ENCODE measurements around the gene FBXO10. TPM values are rescaled to one million over a fixed set of nuclear protein-coding genes. Genes with fewer than 3 reads are reported as not detected.

The FBXO10 gene
- total RNA-seq, 1 experiment from 2014 or later: 5.1 TPM

GRCh38 chr9:37464426-37465248, 111.5 kb downstream of the FBXO10 start:
- DNase-seq (ENCODE audit: low read depth in 1 of 2, low spot score in 2 of 2): peak; percentile 74 to 84

GRCh38 chr9:37464006-37464405, 112.2 kb downstream of the FBXO10 start:
- DNase-seq (ENCODE audit: low read depth in 1 of 2, low spot score in 2 of 2): no peak
- Histone ChIP-seq H3K4me3 (peak overlapping the region; percentile 94), H3K4me1 (replicated peaks) (peaks cover 9% of the 10 kb centered on the region), H3K27me3 (replicated peaks) (no peaks in the 10 kb centered on the region), H3K36me3 (peaks cover 5% of the 10 kb centered on the region; the same call in 1 of the 2 replicates), H3K9me3 (replicated peaks) (no peaks in the 10 kb centered on the region), H3K27ac (peak overlapping the region; percentile 98)

More at GRCh38 chr9:37464426-37465248, 111.5 kb downstream of the FBXO10 start:
- Histone ChIP-seq H3K36me3 (peaks cover 5% of the 10 kb centered on the region; the same call in 1 of the 2 replicates), H3K9me3 (replicated peaks) (no peaks in the 10 kb centered on the region), H3K4me3 (peak overlapping the region; percentile 94), H3K27ac (peak overlapping the region; percentile 98), H3K27me3 (replicated peaks) (no peaks in the 10 kb centered on the region), H3K4me1 (replicated peaks) (peaks cover 9% of the 10 kb centered on the region)

Other genes starting within 250 kb of the FBXO10 start
- 55.8 and 75.1 TPM in 2 replicates for gene GRHPR, start 153.7 kb downstream of the FBXO10 start, total RNA-seq (2014; rRNA removed; shearing (Covaris generic))
- 12.8 and 13.7 TPM in 2 replicates for gene ZBTB5, start 110.9 kb downstream of the FBXO10 start, total RNA-seq (2014; rRNA removed; shearing (Covaris generic))
- gene POLR1E, start 90.4 kb downstream of the FBXO10 start, total RNA-seq (2014; rRNA removed; shearing (Covaris generic)): 21.4 TPM in 2 replicates
- gene TOMM5, start 16.2 kb upstream of the FBXO10 start, total RNA-seq (2014; rRNA removed; shearing (Covaris generic)): 131 and 132 TPM in 2 replicates
- not detected in 2 replicates for gene FRMPD1, start 74.6 kb upstream of the FBXO10 start, total RNA-seq (2014; rRNA removed; shearing (Covaris generic))
- 0.81 and 1.2 TPM in 2 replicates for gene TRMT10B, start 177.4 kb upstream of the FBXO10 start, total RNA-seq (2014; rRNA removed; shearing (Covaris generic))
- 34.9 and 40.2 TPM in 2 replicates for gene EXOSC3, start 208.7 kb upstream of the FBXO10 start, total RNA-seq (2014; rRNA removed; shearing (Covaris generic))
- 3.2 and 8.9 TPM in 2 replicates for gene DCAF10, start 224.4 kb upstream of the FBXO10 start, total RNA-seq (2014; rRNA removed; shearing (Covaris generic))

All from SJSA1 (cell line).